HG03095 (cell line): ENCODE data around the gene SLC49A4.

Source experiments
- ATAC-seq: cut with Tn5 transposase; IDR thresholded peaks from one replicate; pipeline ENCODE4 v1.9.1; 2021; ENCODE audit warnings: moderate library complexity; ENCODE audit not compliant: unreplicated experiment

Gene SLC49A4

GRCh38 chr3:122857019-122857418, 62.1 kb downstream of the SLC49A4 start:
- ATAC-seq = no peak

- ATAC-seq = no peak
Measured at GRCh38 chr3:122858373-122858772, 63.5 kb downstream of the SLC49A4 start.

GRCh38 chr3:122859021-122859805, 64.3 kb downstream of the SLC49A4 start:
- ATAC-seq = no peak

DNA sequence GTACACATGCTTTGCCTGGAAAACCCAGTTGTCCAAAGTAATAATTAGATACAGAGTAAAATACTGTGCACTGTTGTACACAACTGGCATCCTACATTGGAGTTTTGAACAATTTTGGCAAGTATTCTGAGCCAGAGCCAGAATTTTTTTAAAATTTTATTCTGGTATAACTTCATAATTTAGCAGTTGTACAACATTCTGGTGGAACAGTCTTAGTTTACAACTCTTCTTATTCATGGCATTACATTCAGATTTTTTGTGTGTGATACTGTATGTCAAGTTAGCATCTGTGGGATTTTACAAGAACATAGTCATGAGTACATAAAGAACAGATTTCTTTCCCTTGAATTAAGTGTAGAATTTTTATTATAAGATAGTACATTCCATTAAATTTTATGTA, 67.5 kb downstream of the SLC49A4 start:
- no peak for ATAC-seq

DNA sequence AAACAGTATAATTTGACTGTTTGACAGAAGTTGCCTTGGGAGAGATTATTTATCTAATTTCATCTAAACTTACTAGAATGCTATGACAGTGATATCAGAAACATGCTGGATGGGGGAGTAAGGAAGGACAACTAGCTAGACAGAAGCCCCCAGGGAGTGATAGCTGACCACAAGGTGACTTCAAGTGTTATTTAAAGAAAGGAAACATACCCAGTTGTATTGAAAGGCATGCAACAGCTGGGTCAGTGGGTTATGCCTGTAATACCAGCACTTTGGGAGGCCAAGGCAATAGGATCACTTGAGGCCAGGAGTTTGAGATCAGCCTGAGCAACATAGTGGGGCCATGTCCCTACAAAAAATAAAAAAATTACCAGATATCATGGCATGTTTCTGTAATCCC, 69.6 kb downstream of the SLC49A4 start:
- ATAC-seq = no peak

GRCh38 chr3:122868322-122868721, 73.5 kb downstream of the SLC49A4 start:
- ATAC-seq = no peak

GRCh38 chr3:122873741-122874515, 79.1 kb downstream of the SLC49A4 start:
- no peak for ATAC-seq

DNA sequence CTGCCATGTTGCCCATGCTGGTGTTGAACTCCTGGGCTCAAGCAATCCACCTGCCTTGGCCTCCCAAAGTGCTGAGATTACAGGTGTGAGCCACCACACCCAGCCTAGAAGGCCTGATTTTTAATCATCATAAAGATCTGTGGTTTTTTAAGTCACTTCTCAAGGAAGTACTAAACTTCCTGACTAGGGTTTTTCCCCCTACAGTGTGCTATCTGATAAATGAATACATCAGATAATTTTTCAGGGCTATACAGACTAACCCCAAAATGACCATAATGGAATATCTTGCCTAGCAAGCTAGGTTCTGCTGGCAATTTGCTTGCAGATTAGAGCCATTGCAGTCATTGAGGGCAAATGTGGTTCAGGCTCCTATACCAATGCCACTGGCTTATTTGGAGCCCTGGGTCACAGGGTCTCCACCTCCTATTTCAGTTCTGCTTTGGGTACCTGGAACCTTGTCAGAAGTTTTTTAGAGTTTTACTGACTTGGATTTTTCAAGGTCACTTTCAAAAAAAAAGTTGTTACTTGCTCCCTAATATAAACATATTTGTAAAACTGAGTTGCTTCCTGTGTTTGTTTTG, 80.8 kb downstream of the SLC49A4 start:
- ATAC-seq = no peak

DNA sequence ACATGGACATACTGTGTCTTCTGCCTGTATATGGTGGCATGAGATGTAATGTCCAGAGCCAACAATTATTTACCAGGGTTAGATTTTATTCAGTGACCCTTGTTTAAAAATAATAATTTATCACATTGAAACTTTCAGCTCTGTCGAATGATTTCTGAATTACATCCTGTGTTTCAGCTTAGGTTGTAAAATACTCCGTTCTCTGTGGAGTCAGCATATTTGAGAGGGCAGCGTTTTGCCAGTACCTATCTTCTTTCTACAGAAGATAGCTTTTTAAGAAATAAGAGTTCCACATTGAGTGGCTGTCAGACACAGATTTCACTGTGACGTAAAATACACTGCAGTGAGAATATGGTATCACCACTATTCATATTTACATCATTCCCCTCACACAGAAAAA, 85.3 kb downstream of the SLC49A4 start:
- no peak for ATAC-seq

DNA sequence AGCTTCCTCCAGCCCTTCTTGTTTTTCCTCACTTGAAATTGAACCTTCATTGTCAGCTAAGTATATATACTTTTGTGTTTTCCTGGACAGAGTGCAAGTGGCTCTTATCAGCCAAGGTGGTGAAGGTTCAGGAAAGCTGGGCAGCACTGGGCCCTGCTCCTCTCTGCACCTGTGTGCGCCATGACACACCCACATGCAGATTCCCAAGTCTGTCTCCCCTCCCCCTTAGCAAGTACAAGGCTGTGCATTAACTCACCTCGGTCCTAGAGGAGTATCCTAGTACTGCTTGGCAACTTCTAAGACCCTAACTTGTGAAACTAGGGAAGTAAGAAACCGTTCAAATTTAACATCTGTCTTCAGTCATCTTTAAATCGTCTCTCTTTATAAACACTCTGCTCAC, 85.8 kb downstream of the SLC49A4 start:
- ATAC-seq = no peak

DNA sequence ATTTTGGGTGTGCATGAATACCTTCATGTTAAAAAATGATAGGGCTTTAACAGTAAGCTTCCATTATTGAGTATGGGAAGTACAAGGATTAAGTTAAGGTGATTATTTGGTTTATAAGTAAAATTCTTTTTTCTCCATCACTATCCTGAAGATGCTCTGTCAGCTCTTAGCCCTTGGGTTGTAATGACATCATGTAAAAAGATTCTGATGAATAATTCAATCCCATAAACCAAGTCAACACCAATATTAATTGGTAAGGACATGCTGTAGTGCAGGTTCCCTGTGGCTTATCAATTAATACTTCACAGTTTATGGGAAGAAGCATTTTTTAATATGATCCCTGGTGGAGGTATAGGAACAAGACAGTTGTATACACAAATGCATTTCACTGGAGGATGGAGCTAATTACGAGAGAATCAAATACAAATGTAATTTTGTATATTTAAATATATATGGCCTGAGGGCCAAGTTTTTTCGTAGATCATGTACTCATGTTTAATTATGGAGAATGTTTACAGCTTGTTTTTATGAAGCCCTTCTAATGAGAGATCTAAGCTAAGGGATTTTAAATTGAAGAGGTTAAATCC, 87.6 kb downstream of the SLC49A4 start:
- ATAC-seq = no peak

- ATAC-seq = no peak
Measured at GRCh38 chr3:122886251-122886650, 91.4 kb downstream of the SLC49A4 start.

DNA sequence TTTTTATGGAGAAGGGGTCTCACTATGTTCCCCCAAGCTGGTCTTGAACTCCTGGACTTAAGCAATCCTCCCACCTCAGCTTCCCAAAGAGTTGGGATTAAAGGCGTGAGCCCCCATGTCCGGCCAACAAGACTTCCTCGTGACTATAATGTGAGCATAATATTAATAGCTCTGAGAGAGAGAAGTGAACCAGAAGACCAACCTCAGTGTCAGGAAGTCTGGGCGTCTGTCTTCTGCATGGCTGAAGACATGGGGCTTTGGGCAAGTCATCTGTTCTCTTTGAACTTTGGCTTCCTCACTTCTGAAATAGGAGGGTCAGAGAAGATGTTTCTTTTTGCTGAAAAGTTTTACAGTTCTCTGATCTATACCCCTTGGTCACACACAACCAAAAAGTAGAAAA, 92.1 kb downstream of the SLC49A4 start:
- ATAC-seq = no peak

GRCh38 chr3:122890077-122890719, 95.3 kb downstream of the SLC49A4 start:
- no peak for ATAC-seq

DNA sequence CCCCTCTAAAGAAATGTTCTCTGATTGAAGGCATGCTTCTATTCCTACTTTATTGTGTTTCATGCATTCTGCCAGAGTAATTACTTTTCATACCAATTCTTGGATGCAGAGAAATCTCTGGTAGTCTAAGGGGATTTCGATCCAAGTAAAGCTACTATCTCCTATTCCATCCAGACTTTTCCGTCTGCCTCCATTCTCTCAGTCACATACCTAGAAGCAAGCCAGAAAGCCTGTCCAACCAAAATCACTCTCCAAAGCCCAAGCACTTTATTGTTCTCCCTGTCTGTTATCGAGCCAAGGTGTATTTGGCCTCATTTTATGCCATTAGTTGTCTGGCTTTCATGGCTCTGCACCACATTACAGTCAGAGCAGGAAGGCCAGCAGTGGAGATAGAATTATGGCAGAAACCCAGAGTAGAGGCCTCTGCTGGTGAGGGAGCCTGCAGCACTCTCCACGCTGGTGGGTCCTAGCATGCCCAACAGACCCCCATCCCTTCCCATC, 95.9 kb downstream of the SLC49A4 start:
- no peak for ATAC-seq

DNA sequence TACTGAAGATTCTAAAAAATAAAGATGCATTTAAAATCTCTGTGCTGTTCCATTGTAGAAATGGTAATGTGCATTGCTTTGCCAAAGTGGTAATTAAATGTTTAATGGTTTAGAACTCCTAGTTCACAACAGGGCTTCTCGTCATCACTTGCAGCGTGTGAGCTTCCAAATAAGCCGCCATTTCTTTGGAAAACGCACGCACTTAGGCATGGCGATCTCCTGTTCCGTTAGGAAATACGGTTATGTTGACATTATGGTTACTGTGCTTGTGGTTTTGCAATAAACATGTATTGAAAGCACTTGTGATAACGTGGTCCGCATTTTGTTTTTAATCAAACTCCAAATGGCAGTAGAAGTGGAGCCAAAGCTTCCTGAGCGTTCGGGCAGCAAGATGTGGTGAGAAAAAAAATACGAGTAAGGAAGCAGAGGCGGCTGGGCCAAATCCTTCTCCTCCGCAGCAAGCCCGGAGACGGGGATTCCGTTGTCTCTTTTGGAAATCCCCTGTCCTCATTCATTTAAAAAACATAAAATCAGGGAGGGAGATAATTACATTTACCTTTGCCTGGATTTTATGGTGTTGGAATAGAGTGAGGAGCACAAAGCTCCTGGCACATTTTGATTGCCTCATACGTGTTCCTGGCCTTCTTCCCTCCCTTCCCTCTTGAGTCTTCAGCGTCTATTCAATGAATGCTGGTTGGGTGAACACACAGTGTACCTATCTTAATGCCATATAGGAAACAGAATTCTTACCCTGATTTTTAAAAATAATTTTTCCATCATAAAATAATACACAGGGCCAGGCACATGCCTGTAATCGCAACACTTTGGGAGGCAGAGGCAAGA, 97.5 kb downstream of the SLC49A4 start:
- no peak for ATAC-seq

GRCh38 chr3:122893282-122893681, 98.4 kb downstream of the SLC49A4 start:
- peak; percentile 66 for ATAC-seq

GRCh38 chr3:122893754-122894668, 99.1 kb downstream of the SLC49A4 start:
- no peak for ATAC-seq

DNA sequence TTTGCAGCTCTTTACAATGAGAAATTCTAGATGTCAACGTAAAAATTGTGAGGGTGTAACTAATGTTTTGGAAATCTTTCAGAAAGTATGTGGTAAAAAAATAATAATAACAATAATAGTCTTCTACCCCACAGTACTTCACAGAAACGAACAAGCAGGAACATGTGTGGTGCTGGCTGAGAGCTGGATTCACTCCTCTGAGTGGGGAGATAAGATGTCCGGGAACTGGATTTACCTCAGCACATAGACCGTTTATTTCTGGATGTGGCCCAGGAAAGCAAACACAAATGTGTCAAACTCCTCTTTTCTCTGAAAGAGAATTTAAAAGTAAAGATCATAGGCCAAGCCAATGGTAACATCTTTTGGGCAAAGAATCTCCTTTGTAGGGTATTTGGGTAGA, 103.4 kb downstream of the SLC49A4 start:
- ATAC-seq = no peak
